ENCODE measurements around the gene SGMS1.
"Not testable (repeated sequence)": the region's sequence is repeated elsewhere in the genome, so short reads cannot be mapped to it uniquely, and the experiment has no call there.

Gene SGMS1

DNA sequence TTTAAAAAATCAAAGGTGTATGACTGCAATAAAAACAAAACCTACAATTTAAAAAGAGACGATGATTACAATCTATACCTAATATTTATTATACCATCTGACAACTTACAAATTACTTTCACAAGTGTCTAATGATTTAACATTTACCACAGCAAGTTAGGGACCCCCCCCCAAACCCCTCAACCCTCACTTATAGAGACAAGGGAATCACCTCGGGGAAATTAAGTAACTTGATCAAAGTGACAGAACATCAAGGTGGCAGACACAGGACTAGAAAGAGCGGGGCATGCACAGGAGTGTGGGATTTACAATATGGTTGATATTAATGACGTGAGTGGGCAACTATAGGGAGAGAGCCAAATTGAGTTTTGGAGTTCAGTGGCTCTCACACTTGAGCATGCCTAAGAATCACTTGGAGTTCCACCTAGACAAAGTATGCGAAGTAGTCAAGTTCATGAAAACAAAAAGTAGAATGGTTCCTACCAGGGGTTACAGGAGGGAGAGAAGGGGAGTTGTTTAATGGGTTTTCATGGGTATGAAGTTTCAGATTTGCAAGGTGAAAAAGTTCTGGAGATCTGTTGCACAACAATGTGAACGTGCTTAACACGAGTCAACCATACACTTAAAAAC, 43.4 kb downstream of the SGMS1 start:
- DNase-seq (ENCODE audit: low spot score), result no peak

DNA sequence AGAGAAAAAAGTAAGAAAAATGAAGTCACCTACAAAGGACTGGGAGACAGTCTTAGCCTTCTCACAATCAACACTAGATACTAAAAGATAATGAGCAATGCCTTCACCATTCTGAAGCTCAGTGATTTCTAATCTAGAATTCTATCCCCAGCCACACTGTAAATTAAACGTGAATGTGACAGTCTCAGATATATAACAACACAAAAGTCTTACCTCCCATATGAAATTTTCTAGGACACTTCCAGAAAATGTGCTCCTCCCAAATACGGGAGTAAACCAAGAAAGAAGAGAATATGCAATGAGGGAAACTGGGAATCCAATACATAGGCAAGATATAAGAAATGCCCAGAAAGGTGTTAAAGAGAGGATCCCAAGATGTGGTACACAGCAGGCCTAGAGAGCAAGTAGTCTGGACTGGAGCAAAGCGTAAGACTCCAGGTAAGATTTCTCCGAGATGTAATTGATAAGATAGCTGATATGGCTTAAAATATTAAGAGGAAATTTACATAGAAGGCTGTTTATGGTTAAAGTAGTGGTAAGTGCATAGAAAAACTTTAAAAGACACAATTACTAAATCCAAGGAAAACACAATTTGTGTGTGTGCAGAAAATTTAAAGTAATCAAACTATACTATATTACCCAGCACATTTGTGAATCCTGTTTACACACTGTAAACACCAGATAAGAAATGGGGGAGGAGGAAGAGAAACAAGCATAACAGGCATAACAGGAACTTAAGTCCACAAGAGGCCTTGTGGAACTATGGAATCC, 44.1 kb downstream of the SGMS1 start:
- no peak for DNase-seq (ENCODE audit: low spot score)

DNA sequence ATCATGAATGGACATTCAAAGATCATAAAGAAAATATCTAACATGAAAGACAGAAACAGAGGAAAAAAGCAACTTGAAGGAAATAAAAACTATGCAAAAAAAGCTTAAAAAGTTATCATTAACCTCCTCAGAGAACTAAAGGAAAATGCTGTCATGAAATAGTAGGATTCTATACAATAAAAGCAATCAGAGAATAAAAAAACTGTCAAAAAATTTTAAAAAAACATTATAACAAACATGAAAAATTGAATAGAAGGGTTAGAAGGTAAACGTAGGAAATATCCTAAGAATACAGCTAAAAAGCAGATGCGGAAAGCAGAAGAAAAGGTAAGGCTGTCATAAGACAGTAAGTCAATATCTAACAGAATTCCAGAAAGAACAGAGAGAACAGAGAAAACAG, 44.8 kb downstream of the SGMS1 start:
- no peak for DNase-seq (ENCODE audit: low spot score)

DNA sequence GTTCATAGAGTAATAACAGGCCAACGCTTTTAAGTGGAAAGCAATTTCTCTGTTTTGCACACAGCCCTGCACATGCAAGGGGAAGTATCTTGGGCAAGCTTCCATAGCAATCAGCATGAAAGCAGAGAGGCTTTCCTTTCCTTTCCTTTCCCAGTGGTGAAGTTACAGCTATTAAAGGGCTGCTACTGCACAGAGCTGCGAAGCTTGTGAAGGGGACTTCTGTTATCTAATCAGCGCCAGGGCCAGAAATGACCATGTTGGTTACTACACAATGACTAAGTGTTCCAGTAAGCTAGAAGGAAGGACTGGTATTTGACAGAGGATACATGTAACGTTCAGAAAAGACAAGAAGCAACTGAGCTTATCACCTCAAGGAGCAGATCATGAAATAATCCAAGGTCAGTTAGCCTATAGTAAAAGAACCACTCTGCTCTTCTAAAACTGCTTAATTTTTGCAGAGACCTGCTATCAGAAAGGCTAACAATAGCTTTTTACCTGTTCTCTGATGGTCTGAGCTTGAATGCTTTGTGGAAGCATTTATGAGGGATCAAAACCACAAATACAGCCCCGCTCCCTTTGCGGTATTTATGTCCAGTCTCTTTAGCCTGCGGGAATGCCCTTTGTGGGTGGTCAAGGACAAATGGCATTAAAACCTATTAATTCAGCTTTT, 45.9 kb downstream of the SGMS1 start:
- DNase-seq (ENCODE audit: low spot score), result peak; percentile 59

DNA sequence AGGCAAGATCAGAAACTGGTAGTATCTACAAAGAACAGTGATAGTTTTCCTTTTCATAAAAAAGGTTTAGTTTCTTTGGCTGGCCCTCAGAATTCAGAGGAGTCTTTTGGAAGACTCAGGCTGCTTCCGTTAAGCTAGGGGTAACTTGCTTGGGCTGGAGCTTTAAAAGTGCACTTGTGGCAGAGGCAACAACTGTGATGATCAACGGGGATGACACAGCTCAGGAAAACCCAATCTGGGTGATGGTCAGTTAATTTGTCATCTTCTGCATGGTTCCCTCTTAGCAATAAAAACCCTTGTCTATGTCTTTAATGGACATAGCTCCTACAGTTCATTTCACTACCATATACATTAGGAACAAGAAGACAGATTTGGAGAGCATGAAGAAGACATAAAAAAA, 46.7 kb downstream of the SGMS1 start:
- no peak for DNase-seq (ENCODE audit: low spot score)

DNA sequence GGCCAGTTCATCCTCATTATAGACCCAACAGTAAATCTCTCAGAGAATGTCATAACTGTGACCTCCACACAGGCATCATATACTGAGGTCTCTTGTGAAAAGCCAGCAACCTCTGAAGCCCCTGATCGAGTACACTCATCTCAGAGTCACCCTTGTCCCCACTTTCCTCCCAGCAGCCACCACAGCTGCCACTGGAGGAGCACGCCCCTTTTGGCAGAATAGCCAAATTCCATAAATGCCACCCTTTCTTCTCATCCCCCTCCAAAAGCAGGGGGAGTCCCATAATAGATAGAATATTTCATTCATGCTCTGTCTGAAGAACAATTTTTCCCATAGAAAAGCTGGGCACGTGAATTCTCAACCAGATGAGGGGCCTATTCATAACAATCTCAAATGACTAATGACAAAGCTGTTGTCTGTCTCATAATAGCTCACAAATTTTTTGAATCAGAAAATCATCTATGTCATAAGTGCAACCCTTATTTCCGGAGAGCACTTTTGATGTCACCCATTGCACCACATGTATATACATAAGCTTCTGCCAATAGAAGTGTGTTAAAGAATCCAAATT, 47.4 kb downstream of the SGMS1 start:
- peak; percentile 33 for DNase-seq (ENCODE audit: low spot score)

DNA sequence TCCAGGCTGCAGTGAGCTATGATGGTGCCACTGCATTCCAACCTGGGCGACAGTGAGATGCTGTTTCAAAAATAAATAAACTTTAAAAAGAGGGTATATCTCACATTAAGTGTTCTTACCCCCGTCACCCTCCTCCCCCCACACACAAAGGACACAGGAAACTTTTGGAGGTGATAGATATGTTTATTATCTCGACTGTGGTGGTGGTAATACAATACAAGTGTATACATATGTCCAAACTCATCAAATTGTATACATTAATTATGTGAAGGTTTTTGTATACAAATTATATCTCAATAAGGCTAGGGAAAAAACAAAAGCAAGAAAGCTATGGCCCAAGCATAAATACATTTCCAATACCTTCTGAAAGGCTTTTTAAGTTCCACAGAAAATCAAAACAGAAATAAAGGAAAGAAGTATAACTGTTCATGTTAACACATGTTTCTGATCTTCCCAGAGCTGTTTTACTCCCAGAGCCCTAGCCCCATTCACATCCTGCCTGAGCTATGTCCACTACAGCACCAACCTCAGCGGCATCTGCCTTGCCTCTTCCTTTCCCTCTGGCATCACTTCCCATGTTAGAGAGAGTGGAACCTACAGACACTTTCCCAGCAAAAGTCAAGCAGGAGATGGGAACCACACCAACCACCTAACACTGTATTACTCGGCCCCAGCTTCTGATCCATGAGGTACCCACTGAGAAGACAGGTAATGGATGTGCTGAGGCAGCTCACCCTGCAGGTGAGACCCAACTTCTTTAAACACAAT, 48.1 kb downstream of the SGMS1 start:
- no peak for DNase-seq (ENCODE audit: low spot score)

DNA sequence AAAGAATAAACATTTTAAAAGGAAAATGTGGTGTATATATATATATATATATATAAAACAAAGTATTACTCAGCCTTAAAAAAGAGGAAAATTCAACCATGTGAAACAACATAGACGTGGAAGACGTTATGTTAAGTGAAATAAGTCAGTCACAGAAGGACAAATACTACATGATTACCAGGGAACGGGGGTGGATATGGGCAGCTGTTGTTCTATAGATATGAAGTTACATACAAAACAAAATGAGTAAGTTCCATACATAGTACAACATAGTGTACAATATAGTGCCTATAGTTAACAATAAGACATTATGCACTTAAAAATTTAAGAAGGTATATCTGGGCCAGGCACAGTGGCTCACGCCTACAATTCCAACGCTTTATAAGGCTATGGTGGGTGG, 48.8 kb downstream of the SGMS1 start:
- no peak for DNase-seq (ENCODE audit: low spot score)

DNA sequence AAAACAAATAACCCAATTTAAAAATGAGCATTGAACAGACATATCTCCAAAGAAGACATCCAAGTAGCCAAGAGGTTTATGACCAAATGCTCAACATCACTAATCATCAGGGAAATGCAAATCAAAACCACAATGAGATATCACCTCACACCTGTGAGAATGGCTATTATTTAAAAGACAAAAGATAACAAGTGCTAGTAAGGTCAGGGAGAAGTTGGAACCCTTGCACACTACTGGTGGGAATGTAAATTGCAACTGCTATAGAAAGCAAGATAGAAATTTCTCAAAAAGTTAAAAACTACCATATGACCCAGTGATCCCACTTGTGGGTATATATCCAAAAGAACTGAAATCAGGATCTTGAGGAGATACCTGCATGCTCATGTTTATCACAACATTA, 49.5 kb downstream of the SGMS1 start:
- no peak for DNase-seq (ENCODE audit: low spot score)

DNA sequence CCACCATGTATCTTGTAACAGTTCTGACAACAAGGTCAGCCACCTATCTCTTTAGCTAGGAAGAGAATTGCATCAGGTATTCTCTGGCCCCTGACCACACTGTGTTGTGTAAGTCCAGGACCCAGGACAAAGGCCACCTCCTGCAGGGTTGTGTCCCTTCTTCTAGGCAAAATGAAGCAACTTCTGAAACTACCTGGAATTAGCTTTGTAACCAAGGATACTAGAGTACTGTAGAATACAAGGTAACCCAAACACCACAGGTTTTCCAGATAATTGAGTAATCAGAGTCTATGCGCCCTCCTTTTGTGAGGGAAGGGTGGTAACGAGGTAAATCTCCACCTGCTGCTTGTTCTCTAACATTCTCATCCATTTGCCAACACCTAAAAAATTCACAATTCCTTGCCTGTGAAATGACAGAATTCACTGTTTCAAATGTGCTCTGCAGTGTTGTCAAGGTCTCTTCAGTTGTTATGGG, 51.7 kb downstream of the SGMS1 start:
- DNase-seq (ENCODE audit: low spot score), result no peak

DNA sequence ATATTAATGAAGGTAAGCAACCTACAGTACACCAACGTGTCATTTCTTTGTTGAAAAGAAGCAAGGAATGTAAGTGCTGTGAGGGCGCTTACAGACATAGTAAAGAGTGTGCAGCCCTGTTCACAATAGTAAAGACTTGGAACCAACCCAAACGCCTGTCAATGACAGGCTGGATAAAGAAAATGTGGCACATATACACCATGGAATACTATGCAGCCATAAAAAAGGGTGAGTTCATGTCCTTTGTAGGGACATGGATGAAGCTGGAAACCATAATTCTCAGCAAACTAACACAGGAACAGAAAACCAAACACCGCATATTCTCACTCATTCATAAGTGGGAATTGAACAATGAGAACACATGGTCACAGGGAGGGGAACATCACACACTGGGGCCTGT, 55.0 kb downstream of the SGMS1 start:
- DNase-seq (ENCODE audit: low spot score), result not testable (repeated sequence)

DNA sequence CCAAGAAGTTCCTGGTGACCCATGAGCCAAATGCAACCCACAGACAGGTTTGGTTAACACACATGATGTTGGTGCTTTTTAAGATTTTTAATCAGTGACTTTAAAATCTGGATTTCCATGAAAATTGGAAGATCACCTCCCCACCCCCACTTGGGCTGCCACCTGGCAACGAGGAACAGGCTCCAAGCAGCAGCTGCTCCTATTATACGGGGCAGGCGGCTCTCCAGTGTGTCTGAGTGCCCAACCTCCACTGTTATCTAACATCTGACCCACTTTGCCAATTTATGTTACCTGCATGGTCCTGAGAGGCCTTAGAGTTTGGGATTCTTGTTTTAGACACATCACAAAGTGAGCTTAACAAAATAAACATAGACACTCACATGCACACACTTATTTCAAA, 56.4 kb downstream of the SGMS1 start:
- no peak for DNase-seq (ENCODE audit: low spot score)

DNA sequence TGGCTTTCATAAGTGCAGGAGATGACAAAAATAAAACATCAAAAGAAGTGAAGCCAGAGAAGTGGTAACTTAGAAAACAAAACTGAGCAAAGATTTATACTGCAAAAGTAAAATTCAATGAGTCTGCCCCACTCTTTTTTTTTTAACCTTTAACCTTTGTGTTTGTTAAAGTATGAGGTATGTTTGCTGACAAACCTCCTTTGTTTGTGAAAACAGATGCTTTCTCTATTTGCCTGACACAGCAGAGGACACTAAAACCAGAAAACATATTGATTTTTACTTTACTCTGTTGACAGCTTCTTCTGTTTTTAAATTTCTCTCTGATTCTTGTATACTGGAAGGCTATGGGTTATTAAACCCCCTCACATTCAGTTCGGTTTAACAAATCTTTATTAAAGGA, 57.6 kb downstream of the SGMS1 start:
- DNase-seq (ENCODE audit: low spot score), result no peak

DNA sequence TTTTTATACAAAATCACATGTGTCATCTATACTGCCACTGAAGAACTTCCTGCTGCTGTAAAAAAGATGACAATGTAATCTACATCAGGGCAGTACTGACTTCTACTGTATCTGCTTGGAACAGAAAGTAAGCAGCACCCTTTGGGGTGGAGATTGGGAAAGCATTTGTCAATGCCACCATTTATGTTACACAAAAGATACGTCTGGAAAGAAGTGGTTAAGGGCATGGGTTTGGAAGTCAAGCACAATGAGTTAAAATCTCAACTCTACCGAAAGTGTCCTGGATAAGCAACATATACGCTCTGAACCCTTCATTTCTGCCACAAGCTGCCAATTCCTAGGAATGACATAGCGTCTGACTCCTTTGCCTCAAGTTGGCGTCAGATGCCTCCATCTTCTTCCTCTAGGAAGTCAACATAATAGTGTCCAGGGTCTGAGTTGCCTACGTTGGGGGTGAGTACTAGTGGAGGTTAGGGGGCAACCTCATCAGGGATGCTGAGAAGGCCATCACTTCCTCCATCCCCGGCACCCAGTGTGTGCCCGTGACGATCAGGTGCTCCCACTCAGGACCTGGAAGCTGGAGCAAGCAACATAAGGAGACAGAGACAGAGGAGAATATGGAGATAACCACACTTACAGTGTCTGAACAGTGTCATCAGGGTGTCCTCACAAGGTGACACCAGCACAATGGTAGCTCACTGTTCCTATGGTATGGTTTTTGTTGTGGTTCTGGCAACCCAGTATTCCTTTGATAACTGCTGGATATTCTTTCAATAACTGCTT, 58.3 kb downstream of the SGMS1 start:
- DNase-seq (ENCODE audit: low spot score), result no peak

DNA sequence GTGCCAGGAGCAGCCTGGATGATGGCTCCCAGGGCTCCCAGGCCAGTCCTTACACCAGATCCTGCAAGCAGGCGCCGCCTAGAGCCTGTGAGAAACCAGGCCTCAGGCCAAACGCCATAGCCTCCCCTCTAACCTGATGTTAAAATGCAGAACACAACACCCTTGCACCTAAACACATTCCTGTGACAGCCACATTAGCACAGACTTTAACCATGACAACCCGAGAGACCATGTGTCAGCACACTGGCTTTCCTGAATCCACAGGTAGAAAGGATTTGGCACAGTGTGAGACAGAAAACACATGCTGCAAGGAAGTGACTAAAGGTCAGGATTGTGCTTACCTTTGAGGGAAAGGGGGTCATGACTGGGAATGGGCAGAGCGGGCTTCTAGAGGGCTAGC, 59.9 kb downstream of the SGMS1 start:
- DNase-seq (ENCODE audit: low spot score), result peak; percentile 33

DNA sequence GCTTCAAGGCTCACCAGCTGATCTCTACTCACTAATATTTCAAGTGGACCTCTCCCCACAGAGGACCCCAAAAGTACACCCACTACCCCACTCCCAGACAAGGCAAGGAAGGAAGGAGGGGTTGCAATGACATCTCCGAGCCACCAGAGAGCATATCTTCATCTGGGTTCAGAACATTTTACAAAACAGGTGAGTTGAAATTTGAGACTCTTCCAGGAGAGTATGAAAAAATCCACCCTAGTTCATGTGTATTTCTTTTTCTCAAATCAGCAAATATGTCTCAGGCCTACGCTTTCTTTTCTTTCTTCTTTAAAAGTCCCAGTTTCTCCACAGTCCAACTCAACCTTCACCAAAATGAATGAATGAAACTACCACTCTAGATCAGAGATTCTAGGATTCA, 61.9 kb downstream of the SGMS1 start:
- DNase-seq (ENCODE audit: low spot score), result no peak

DNA sequence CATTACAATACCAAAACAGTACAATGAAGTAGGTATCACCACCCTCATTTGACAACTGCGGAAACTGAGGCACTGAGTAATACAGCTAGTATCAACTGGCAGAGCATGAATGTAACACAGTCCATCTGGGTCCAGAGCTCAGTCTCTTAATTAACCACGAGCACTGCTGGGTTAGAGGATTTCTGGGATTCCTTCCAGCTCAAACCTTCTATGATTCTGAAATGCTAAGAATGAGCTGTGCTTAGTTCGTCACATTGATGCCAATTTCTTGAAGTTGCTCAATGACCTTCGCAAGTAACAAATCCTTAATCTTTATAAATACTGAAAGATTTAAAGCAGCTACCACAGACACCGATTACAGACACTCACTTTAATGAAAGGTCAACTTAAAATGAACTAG, 62.5 kb downstream of the SGMS1 start:
- DNase-seq (ENCODE audit: low spot score), result peak; percentile 29

DNA sequence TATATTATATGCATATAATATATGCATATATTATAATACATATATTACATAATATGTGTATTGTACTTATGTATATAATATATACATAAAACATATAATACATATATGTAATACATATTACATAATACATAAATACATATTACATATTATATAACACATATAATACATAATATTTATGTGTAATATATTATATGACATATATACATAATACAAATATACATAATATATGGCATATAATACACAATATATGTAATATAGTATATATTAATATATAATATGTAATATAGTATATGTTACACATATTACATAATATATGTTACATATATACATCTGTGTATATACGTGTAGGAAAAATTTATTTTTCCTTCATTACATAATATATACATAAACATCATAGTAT, 63.4 kb downstream of the SGMS1 start:
- no peak for DNase-seq (ENCODE audit: low spot score)

DNA sequence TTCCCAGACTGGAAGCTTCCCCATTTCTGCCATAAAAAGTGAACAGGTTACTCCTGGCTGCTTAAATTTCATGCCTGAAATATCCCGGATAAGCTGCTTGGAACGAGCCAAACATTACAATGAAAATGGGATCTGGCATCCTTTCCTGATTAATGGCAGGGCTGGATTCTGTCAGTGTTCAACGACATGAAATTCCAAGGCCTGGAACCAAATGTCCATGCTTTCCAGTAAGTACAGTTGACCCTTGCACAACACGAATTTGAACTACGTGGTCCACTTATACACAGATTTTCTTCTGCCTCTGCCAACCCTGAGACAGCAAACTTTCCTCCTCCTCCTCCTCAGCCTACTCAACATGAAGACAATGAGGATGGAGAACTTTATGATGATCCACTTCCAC, 65.4 kb downstream of the SGMS1 start:
- no peak for DNase-seq (ENCODE audit: low spot score)

DNA sequence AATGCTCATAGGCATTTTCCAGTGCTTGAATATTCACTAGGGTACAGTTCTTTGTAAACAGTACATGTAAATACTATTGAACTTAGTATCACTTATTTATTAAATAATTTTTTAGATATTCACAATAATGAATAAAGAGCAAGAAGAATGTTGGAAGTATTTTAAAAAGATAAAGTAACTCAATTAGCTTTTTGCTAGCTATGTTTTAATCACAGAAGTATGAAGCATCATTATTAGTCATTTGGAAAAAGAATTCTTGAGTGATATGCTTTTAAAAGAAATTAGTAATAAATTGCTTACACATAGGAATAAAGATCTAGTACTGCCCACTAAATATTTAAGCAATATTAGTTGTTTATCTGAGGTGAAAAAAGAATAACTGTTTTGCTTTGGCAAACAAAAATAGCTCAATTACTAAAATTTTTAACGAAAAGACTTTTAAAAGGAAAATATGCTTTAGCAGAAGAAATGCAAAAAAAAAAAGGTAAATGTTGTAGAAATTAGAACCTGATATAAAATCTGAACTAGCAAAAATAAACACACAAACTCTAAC, 66.5 kb downstream of the SGMS1 start:
- DNase-seq (ENCODE audit: low spot score), result no peak

All from kidney tubule cell (primary cell).